Karpas-422 (cell line): ENCODE data around the gene ANKRD44. TPM values are rescaled to one million over a fixed set of nuclear protein-coding genes. Genes with fewer than 3 reads are reported as not detected.

Experiments
- DNase-seq: peaks from one replicate; pipeline ENCODE4 v3.0.0-alpha.2; 2015
- H2AFZ ChIP-seq: fragments of 200-600 bp; sonication (generic); 2 replicates; pipeline ENCODE4 v1.6.1; 2014; ENCODE audit warnings: antibody characterized with exemption, low read length, mixed read lengths
- H3K27ac ChIP-seq: fragments of 200-600 bp; sonication (generic); 2 replicates; pipeline ENCODE4 v1.5.1; 2014; ENCODE audit warnings: mild to moderate bottlenecking, low read length, moderate library complexity
- H3K27me3 ChIP-seq: fragments of 200-600 bp; sonication (generic); 2 replicates; pipeline ENCODE4 v1.6.1; 2014; ENCODE audit warnings: low read length, mixed read lengths
- H3K36me3 ChIP-seq: fragments of 200-600 bp; sonication (generic); 2 replicates; pipeline ENCODE4 v1.6.1; 2014; ENCODE audit warnings: low read length, mixed read lengths; ENCODE audit not compliant: insufficient read depth
- H3K4me1 ChIP-seq: fragments of 200-600 bp; sonication (generic); 2 replicates; pipeline ENCODE4 v1.6.1; 2014; ENCODE audit warnings: mild to moderate bottlenecking, low read length, mixed read lengths
- H3K4me2 ChIP-seq: fragments of 200-600 bp; sonication (generic); 2 replicates; pipeline ENCODE4 v1.6.1; 2014; ENCODE audit warnings: low read length, low read depth, mild to moderate bottlenecking; ENCODE audit not compliant: poor library complexity, severe bottlenecking
- H3K4me3 ChIP-seq: fragments of 200-600 bp; sonication (generic); 2 replicates; pipeline ENCODE4 v1.5.1; 2014; ENCODE audit warnings: mild to moderate bottlenecking, antibody characterized with exemption, low read length, mixed read lengths
- H3K79me2 ChIP-seq: fragments of 200-600 bp; sonication (generic); 2 replicates; pipeline ENCODE4 v1.6.1; 2014; ENCODE audit warnings: mild to moderate bottlenecking, low read length, mixed read lengths
- H3K9ac ChIP-seq: fragments of 200-600 bp; sonication (generic); 2 replicates; pipeline ENCODE4 v1.6.0; 2014; ENCODE audit warnings: low read length
- H3K9me2 ChIP-seq: fragments of 200-600 bp; sonication (generic), shearing (Covaris generic); replicated peaks from 2 replicates; pipeline ENCODE4 v1.6.0; 2014; ENCODE audit warnings: mild to moderate bottlenecking, low read length, moderate library complexity; ENCODE audit not compliant: insufficient read depth
- H3K9me3 ChIP-seq: fragments of 300-700, 200-600 bp; sonication (generic); 2 replicates; pipeline ENCODE4 v1.6.1; 2014; ENCODE audit warnings: low read length, mixed read lengths
- H4K20me1 ChIP-seq: fragments of 200-600 bp; sonication (generic); 2 replicates; pipeline ENCODE4 v1.6.1; 2014; ENCODE audit warnings: mild to moderate bottlenecking, antibody characterized with exemption, low read length, low read depth; ENCODE audit not compliant: insufficient read depth
- total RNA-seq: library from RNA; depleted of rRNA; stranded (reverse); fragments of >200 nt; shearing (Covaris generic); gene quantifications from 2 replicates; pipeline ENCODE4 v1.2.3, GENCODE V29; 2014; ENCODE audit warnings: low replicate concordance

Gene ANKRD44
- total RNA-seq, 1 experiment from 2014 or later, result 120 TPM

GRCh38 chr2:197190100-197190432, 120.5 kb downstream of the ANKRD44 start:
- no peak overlapping the region for H3K9ac ChIP-seq
- no peak overlapping the region for H2AFZ ChIP-seq
- no peak overlapping the region for H3K4me2 ChIP-seq
- H3K4me3 ChIP-seq, result no peak overlapping the region
- no peaks in the 10 kb centered on the region for H3K9me2 ChIP-seq
- H3K79me2 ChIP-seq, result peaks cover 90% of the 10 kb centered on the region
- peaks cover 35% of the 10 kb centered on the region for H3K4me1 ChIP-seq
- H3K27ac ChIP-seq, result no peak overlapping the region
- no peak for DNase-seq
- H3K36me3 ChIP-seq, result peaks cover 12% of the 10 kb centered on the region; the same call in 1 of the 2 replicates
- H3K27me3 ChIP-seq, result no peaks in the 10 kb centered on the region
- no peaks in the 10 kb centered on the region for H4K20me1 ChIP-seq
- no peaks in the 10 kb centered on the region for H3K9me3 ChIP-seq

- Histone ChIP-seq H3K27me3 (no peaks in the 10 kb centered on the region), H3K27ac (no peak overlapping the region), H3K4me2 (no peak overlapping the region), H3K4me3 (no peak overlapping the region), H4K20me1 (no peaks in the 10 kb centered on the region), H3K36me3 (peaks cover 15% of the 10 kb centered on the region; the same call in 1 of the 2 replicates), H3K9ac (no peak overlapping the region), H3K9me2 (no peaks in the 10 kb centered on the region), H2AFZ (no peak overlapping the region), H3K4me1 (peaks cover 35% of the 10 kb centered on the region), H3K79me2 (peaks cover 90% of the 10 kb centered on the region), H3K9me3 (no peaks in the 10 kb centered on the region)
- DNase-seq, result no peak
Observed at GRCh38 chr2:197189426-197190099, 121.0 kb downstream of the ANKRD44 start.

GRCh38 chr2:197185676-197186075, 124.9 kb downstream of the ANKRD44 start:
- no peak overlapping the region for H2AFZ ChIP-seq
- peaks cover 24% of the 10 kb centered on the region; the same call in 1 of the 2 replicates for H3K36me3 ChIP-seq
- H3K9me3 ChIP-seq, result no peaks in the 10 kb centered on the region
- H3K9me2 ChIP-seq, result no peaks in the 10 kb centered on the region
- H4K20me1 ChIP-seq, result no peaks in the 10 kb centered on the region
- H3K4me1 ChIP-seq, result peaks cover 15% of the 10 kb centered on the region
- no peak overlapping the region for H3K4me2 ChIP-seq
- H3K27ac ChIP-seq, result no peak overlapping the region
- no peak overlapping the region for H3K9ac ChIP-seq
- H3K4me3 ChIP-seq, result no peak overlapping the region
- DNase-seq, result no peak
- H3K27me3 ChIP-seq, result no peaks in the 10 kb centered on the region
- H3K79me2 ChIP-seq, result peaks cover 89% of the 10 kb centered on the region

DNA sequence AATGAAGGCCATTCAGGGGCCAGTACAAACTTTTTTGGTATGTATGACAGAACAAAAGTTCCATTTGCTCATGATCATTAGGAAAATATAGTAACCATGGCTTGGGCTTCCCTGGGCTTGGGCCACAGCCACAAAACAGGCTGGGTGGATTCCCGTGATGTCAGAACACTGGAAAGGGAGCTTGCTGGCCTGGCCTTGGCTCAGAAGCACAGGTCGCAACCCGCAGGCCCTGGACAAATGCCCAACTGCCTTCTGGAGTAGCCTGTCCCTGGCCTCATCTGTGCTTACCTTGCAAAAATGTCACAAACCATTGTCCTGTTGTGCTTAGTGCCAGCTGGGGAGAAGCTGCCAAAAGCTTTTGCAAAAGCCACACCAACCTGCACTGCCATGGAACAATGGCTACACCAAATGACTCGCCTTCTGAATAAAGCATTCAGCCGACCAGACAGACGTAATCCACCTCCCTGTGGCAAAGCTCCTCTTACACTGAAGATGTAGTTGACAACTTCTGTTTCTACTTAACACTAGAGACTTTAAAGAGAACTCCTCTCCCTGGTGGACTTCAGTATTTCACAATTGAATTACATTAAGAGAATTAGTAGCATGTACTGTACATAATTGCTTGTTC, 125.5 kb downstream of the ANKRD44 start:
- no peaks in the 10 kb centered on the region for H3K27me3 ChIP-seq
- no peak overlapping the region for H2AFZ ChIP-seq
- H3K9me2 ChIP-seq, result no peaks in the 10 kb centered on the region
- H3K36me3 ChIP-seq, result peaks cover 26% of the 10 kb centered on the region; the same call in 1 of the 2 replicates
- H3K4me3 ChIP-seq, result no peak overlapping the region
- H4K20me1 ChIP-seq, result no peaks in the 10 kb centered on the region
- no peak for DNase-seq
- H3K4me2 ChIP-seq, result no peak overlapping the region
- no peak overlapping the region for H3K27ac ChIP-seq
- H3K9me3 ChIP-seq, result no peaks in the 10 kb centered on the region
- peaks cover 89% of the 10 kb centered on the region for H3K79me2 ChIP-seq
- no peak overlapping the region for H3K9ac ChIP-seq
- H3K4me1 ChIP-seq, result peaks cover 14% of the 10 kb centered on the region

DNA sequence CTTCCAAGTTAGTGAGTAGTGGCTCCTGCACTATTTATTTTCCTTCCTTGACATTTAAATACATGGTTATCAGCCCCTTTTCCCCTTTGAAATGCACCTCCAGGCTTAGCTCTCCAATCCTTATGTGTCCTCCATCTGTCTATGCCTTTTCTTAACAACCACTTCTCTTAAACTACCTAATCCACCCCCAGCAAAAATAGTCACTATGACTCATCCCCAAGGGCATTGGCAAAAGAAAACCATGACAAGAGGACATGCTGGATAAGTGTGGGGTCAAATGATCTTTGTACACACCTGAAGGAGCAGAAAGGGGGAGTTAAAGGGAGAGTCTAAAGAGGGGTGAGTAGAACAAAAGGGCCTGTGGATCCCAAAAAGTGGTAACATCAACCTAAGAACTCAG, 127.2 kb downstream of the ANKRD44 start:
- Histone ChIP-seq H3K9me3 (no peaks in the 10 kb centered on the region), H3K27ac (no peak overlapping the region), H3K27me3 (no peaks in the 10 kb centered on the region), H3K4me1 (peaks cover 6% of the 10 kb centered on the region), H3K79me2 (peaks cover 89% of the 10 kb centered on the region), H3K4me2 (no peak overlapping the region), H3K4me3 (no peak overlapping the region), H3K36me3 (peaks cover 29% of the 10 kb centered on the region; the same call in 1 of the 2 replicates), H2AFZ (no peak overlapping the region), H3K9me2 (no peaks in the 10 kb centered on the region), H3K9ac (no peak overlapping the region), H4K20me1 (no peaks in the 10 kb centered on the region)
- no peak for DNase-seq

DNA sequence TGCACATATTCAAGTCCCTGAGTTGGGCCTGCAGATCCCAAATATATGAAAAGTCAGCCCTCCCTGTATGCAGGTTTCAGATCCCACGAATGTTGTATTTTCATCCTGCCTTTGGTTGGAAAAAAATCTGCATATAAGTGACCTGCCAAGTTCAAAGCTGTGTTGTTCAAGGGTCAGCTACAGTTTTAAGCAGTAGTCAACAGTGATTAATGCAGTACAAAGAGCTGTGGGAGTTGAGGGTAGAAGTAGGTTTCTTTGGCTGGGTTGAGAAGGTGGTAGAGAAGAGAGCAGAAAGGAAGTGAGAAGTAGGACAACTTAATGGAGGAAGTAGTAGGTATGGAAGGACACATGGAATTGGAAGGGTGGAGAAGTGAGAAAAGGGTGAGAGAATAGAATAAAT, 127.9 kb downstream of the ANKRD44 start:
- Histone ChIP-seq H3K9me2 (no peaks in the 10 kb centered on the region), H3K36me3 (peaks cover 29% of the 10 kb centered on the region; the same call in 1 of the 2 replicates), H4K20me1 (no peaks in the 10 kb centered on the region), H3K9me3 (no peaks in the 10 kb centered on the region), H2AFZ (no peak overlapping the region), H3K27ac (no peak overlapping the region), H3K79me2 (peaks cover 88% of the 10 kb centered on the region), H3K4me3 (no peak overlapping the region), H3K4me1 (peaks cover 2% of the 10 kb centered on the region; the same call in 1 of the 2 replicates), H3K27me3 (no peaks in the 10 kb centered on the region), H3K9ac (no peak overlapping the region), H3K4me2 (no peak overlapping the region)
- no peak for DNase-seq

DNA sequence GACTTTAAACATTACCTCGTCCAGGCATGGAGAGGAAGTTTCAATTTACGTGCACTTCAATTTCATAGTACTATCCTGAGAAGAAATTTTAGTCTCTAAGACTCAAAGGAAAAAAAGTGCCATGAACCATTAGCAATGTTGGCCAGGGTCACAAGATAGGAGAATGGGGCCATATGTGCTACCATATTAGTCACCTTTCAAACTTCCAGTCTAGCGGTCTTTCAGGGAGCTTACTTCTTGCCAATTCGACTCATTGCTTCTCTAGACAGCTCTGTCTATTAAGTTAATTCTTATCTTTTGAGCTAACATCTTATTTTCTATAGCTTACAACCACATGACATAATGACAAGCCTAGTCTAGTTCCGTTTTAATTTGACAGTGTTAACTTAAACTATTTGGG, 129.1 kb downstream of the ANKRD44 start:
- no peak overlapping the region for H3K4me3 ChIP-seq
- peaks cover 12% of the 10 kb centered on the region for H3K4me1 ChIP-seq
- no peak for DNase-seq
- H3K9me2 ChIP-seq, result no peaks in the 10 kb centered on the region
- no peak overlapping the region for H2AFZ ChIP-seq
- peaks cover 84% of the 10 kb centered on the region for H3K79me2 ChIP-seq
- H3K9ac ChIP-seq, result no peak overlapping the region
- peaks cover 29% of the 10 kb centered on the region; the same call in 1 of the 2 replicates for H3K36me3 ChIP-seq
- H3K27ac ChIP-seq, result no peak overlapping the region
- H3K9me3 ChIP-seq, result no peaks in the 10 kb centered on the region
- H3K4me2 ChIP-seq, result no peak overlapping the region
- H3K27me3 ChIP-seq, result no peaks in the 10 kb centered on the region
- H4K20me1 ChIP-seq, result no peaks in the 10 kb centered on the region

- Histone ChIP-seq H3K9ac (no peak overlapping the region), H3K4me2 (no peak overlapping the region), H3K9me3 (no peaks in the 10 kb centered on the region), H3K27me3 (no peaks in the 10 kb centered on the region), H3K79me2 (peaks cover 88% of the 10 kb centered on the region), H2AFZ (no peak overlapping the region), H3K36me3 (peaks cover 15% of the 10 kb centered on the region; the same call in 1 of the 2 replicates), H3K27ac (no peak overlapping the region; the same call in 1 of the 2 replicates), H3K9me2 (no peaks in the 10 kb centered on the region), H3K4me1 (peaks cover 27% of the 10 kb centered on the region), H3K4me3 (no peak overlapping the region), H4K20me1 (no peaks in the 10 kb centered on the region)
- DNase-seq, result no peak
Observed at GRCh38 chr2:197179744-197180498, 130.7 kb downstream of the ANKRD44 start.
